ENCODE data around the gene TNFRSF18. TPM values are rescaled to one million over a fixed set of nuclear protein-coding genes. Genes with fewer than 3 reads are reported as not detected.
"Not testable (repeated sequence)": the region's sequence is repeated elsewhere in the genome, so short reads cannot be mapped to it uniquely, and the experiment has no call there.

Gene TNFRSF18
- total RNA-seq = not detected

GRCh38 chr1:1206376-1206965 is at the start of gene TNFRSF18:
TSS of gene TNFRSF18 (minus strand) at chr1:1206592. CDS start at chr1:1206571, 21 bp downstream.
- no peak for DNase-seq (ENCODE audit: low spot score in 2 of 2)
- FAIRE-seq = no peak

GRCh38 chr1:1255611-1256010 is 49.2 kb upstream of the TNFRSF18 start:
- no peak for FAIRE-seq
- DNase-seq (ENCODE audit: low spot score in 2 of 2) = no peak

- DNase-seq (ENCODE audit: low spot score in 2 of 2) (no peak), FAIRE-seq (no peak)
These were observed 48.7 kb upstream of the TNFRSF18 start for GRCh38 chr1:1255078-1255477.

GRCh38 chr1:1254667-1254998 is 48.2 kb upstream of the TNFRSF18 start:
- DNase-seq (ENCODE audit: low spot score in 2 of 2) = no peak
- FAIRE-seq = no peak

- no peak for FAIRE-seq
- DNase-seq (ENCODE audit: low spot score in 2 of 2) = no peak
These were observed 47.7 kb upstream of the TNFRSF18 start for GRCh38 chr1:1253972-1254666.

- DNase-seq (ENCODE audit: low spot score in 2 of 2) = no peak
- FAIRE-seq = no peak
These were observed 46.9 kb upstream of the TNFRSF18 start for GRCh38 chr1:1253314-1253713.

GRCh38 chr1:1250786-1251284 is 44.4 kb upstream of the TNFRSF18 start:
- DNase-seq (ENCODE audit: low spot score in 2 of 2) = no peak
- no peak for FAIRE-seq

- not testable (repeated sequence) for DNase-seq (ENCODE audit: low spot score in 2 of 2); FAIRE-seq
These were observed 41.9 kb upstream of the TNFRSF18 start for GRCh38 chr1:1248009-1248913.

GRCh38 chr1:1247341-1247913 is 41.0 kb upstream of the TNFRSF18 start:
- DNase-seq (ENCODE audit: low spot score in 2 of 2) = no peak
- no peak for FAIRE-seq

- no peak for DNase-seq (ENCODE audit: low spot score in 2 of 2)
- FAIRE-seq = no peak
These were observed 40.4 kb upstream of the TNFRSF18 start, which contains the start of gene C1QTNF12 for GRCh38 chr1:1246577-1247340. TSS of gene C1QTNF12 (minus strand) at chr1:1246722. CDS start at chr1:1246690, 32 bp downstream.

GRCh38 chr1:1245817-1246576 is 39.6 kb upstream of the TNFRSF18 start:
- no peak for FAIRE-seq
- no peak for DNase-seq (ENCODE audit: low spot score in 2 of 2)

- DNase-seq (ENCODE audit: low spot score in 2 of 2) (no peak), FAIRE-seq (no peak)
These were observed 38.9 kb upstream of the TNFRSF18 start for GRCh38 chr1:1245178-1245816.

- no peak for FAIRE-seq
These were observed 37.9 kb upstream of the TNFRSF18 start for GRCh38 chr1:1244192-1244811.

GRCh38 chr1:1243807-1244191 is 37.4 kb upstream of the TNFRSF18 start:
- no peak for DNase-seq (ENCODE audit: low spot score in 2 of 2)
- no peak for FAIRE-seq

More at GRCh38 chr1:1244192-1244811, 37.9 kb upstream of the TNFRSF18 start:
- no peak for DNase-seq (ENCODE audit: low spot score in 2 of 2)

GRCh38 chr1:1243266-1243660 is 36.9 kb upstream of the TNFRSF18 start:
- no peak for FAIRE-seq

GRCh38 chr1:1242461-1243265 is 36.3 kb upstream of the TNFRSF18 start:
- FAIRE-seq (no peak), DNase-seq (ENCODE audit: low spot score in 2 of 2) (no peak)

More at GRCh38 chr1:1243266-1243660, 36.9 kb upstream of the TNFRSF18 start:
- no peak for DNase-seq (ENCODE audit: low spot score in 2 of 2)

GRCh38 chr1:1241588-1242219 is 35.3 kb upstream of the TNFRSF18 start:
- DNase-seq (ENCODE audit: low spot score in 2 of 2) (no peak), FAIRE-seq (no peak)
